ENCODE measurements around the gene RBMS2.
"Not testable (repeated sequence)": the region's sequence is repeated elsewhere in the genome, so short reads cannot be mapped to it uniquely, and the experiment has no call there.

The RBMS2 gene

GRCh38 chr12:56490360-56490759 lies 31.3 kb upstream of the RBMS2 start:
- Histone ChIP-seq H3K27me3 (replicated peaks; ENCODE audit: control insufficient read depth, insufficient read depth, low read length) (no peaks in the 10 kb centered on the region), H3K4me3 (replicated peaks; ENCODE audit: low read depth, low read length) (no peak overlapping the region), H3K36me3 (ENCODE audit: control insufficient read depth, insufficient read depth, low read length) (no peaks in the 10 kb centered on the region)
- no peak for TF ChIP-seq CTCF (IDR thresholded peaks at IDR 0.05; ENCODE audit: insufficient read depth, low read length, poor library complexity, severe bottlenecking)
- no peak for DNase-seq (ENCODE audit: extremely low read depth, insufficient read length)

DNA sequence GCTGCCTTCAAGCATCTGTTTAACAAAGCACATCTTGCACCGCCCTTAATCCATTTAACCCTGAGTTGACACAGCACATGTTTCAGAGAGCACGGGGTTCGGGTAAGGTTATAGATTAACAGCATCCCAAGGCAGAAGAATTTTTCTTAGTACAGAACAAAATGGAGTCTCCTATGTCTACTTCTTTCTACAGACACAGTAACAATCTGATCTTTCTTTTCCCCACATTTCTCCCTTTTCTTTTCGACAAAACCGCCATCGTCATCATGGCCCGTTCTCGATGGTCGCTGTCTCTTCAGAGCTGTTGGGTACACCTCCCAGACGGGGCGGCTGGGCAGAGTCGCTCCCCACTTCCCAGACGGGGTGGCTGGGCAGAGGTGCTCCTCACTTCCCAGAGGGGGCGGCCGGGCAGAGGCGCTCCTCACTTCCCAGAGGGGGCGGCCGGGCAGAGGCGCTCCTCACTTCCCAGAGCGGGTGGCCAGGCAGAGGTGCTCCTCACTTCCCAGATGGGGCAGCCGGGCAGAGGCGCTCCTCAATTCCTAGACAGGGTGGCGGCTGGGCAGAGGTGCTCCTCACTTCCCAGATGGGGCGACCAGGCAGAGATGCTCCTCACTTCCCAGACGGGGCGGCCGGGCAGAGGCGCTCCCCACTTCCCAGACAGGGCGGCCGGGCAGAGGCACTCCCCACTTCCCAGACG lies 28.1 kb upstream of the RBMS2 start:
- H3K36me3 ChIP-seq (ENCODE audit: control insufficient read depth, insufficient read depth, low read length); H3K27me3 ChIP-seq (replicated peaks; ENCODE audit: control insufficient read depth, insufficient read depth, low read length); H3K4me3 ChIP-seq (replicated peaks; ENCODE audit: low read depth, low read length); DNase-seq (ENCODE audit: extremely low read depth, insufficient read length): not testable (repeated sequence)

- H3K36me3 ChIP-seq (ENCODE audit: control insufficient read depth, insufficient read depth, low read length); H3K27me3 ChIP-seq (replicated peaks; ENCODE audit: control insufficient read depth, insufficient read depth, low read length); H3K4me3 ChIP-seq (replicated peaks; ENCODE audit: low read depth, low read length); DNase-seq (ENCODE audit: extremely low read depth, insufficient read length): not testable (repeated sequence)
Observed at GRCh38 chr12:56494106-56494415, 27.6 kb upstream of the RBMS2 start.

GRCh38 chr12:56494481-56494880 lies 27.1 kb upstream of the RBMS2 start:
- not testable (repeated sequence) for H3K36me3 ChIP-seq (ENCODE audit: control insufficient read depth, insufficient read depth, low read length); H3K4me3 ChIP-seq (replicated peaks; ENCODE audit: low read depth, low read length); DNase-seq (ENCODE audit: extremely low read depth, insufficient read length); H3K27me3 ChIP-seq (replicated peaks; ENCODE audit: control insufficient read depth, insufficient read depth, low read length)

DNA sequence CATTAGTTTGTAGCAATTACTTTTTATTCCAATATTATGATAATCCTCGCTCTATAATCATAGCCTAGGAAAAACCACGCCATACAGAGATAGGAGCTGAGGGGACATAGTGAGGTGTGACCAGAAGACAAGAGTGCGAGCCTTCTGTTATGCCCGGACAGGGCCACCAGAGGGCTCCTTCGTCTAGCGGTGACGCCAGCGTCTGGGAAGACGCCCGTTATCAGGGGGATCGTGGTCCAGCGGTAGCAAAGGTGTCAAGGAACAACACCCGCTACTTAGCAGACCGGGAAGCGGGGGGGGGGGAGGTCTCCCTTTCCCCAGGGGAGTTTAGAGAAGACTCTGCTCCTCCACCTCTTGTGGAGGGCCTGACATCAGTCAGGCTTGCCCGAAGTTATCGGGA lies 24.9 kb upstream of the RBMS2 start:
- not testable (repeated sequence) for DNase-seq (ENCODE audit: extremely low read depth, insufficient read length); H3K4me3 ChIP-seq (replicated peaks; ENCODE audit: low read depth, low read length); H3K36me3 ChIP-seq (ENCODE audit: control insufficient read depth, insufficient read depth, low read length); H3K27me3 ChIP-seq (replicated peaks; ENCODE audit: control insufficient read depth, insufficient read depth, low read length)

DNA sequence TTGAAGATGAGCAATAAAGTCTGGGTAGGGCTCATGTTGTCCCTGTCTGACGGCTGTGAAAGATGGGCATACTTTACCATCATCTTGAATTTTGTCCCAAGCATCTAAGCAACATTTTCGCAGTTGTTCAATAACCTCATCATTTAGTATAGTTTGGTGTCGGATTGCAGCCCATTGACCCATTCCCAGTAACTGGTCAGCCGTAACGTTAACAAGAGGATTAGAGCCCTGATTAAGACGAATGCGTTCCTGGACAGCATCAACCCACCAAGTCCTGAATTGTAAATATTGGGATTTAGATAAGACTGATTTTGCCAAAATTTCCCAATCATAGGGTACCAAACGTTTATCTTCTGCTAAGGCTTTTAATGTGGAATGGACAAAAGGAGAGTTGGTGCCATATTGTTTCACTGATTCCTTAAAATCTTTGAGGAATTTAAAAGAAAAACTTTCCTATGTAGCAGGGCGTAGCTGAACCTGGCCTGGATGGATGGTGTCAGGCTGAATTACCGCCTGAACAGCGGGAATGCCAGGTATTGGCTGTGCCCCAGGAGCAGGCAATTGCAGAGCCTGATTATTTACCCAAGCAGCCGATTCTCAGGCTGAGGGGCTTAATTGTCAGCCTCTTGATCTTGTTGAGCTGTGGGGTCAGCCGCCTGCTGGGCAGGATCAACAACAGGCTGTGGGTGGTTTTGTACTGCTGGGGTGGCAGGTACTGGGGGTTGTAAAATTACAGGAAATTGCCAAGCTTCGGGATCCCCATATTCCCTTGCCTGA lies 23.3 kb upstream of the RBMS2 start:
- not testable (repeated sequence) for H3K4me3 ChIP-seq (replicated peaks; ENCODE audit: low read depth, low read length); DNase-seq (ENCODE audit: extremely low read depth, insufficient read length); H3K36me3 ChIP-seq (ENCODE audit: control insufficient read depth, insufficient read depth, low read length); H3K27me3 ChIP-seq (replicated peaks; ENCODE audit: control insufficient read depth, insufficient read depth, low read length)

- DNase-seq (ENCODE audit: extremely low read depth, insufficient read length); H3K4me3 ChIP-seq (replicated peaks; ENCODE audit: low read depth, low read length); H3K36me3 ChIP-seq (ENCODE audit: control insufficient read depth, insufficient read depth, low read length); H3K27me3 ChIP-seq (replicated peaks; ENCODE audit: control insufficient read depth, insufficient read depth, low read length): not testable (repeated sequence)
Observed at GRCh38 chr12:56499452-56499851, 22.2 kb upstream of the RBMS2 start.

DNA sequence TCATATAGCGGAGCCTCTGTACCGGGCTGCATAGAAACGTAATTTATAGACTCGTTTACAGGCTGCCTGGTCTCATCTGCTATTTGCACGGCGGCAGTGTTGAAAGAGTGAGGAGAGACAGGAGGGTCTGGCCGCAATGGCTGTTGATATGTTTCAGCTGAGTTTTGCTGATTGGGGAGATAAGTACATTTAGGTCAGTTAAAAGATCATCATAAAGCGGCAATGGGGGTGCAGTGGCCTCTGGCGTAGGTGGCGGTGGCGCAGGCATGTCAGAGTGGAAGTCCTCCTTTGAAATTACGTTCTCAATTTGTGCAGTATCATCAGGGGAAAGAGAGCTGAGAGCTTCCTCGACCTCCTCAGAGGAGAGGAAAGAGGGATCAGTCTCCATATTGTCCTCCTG lies 21.7 kb upstream of the RBMS2 start:
- not testable (repeated sequence) for H3K36me3 ChIP-seq (ENCODE audit: control insufficient read depth, insufficient read depth, low read length); DNase-seq (ENCODE audit: extremely low read depth, insufficient read length); H3K4me3 ChIP-seq (replicated peaks; ENCODE audit: low read depth, low read length); H3K27me3 ChIP-seq (replicated peaks; ENCODE audit: control insufficient read depth, insufficient read depth, low read length)

DNA sequence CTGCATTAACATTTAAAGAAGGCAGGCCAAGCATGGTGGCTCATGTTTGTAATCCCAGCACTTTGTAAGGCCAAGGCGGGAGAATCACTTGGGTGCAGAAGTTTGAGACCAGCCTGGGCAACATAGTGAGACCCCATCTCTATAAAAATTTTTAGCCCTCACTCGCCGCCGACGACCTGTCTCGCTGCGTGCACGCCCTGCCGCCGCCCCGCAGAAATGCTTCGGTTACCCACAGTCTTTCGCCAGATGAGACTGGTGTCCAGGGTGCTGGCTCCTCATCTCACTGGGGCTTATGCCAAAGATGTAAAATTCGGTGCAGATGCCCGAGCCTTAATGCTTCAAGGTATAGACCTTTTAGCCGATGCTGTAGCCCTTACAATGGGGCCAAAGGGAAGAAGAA lies 10.8 kb upstream of the RBMS2 start:
- no peak for TF ChIP-seq CTCF (IDR thresholded peaks at IDR 0.05; ENCODE audit: insufficient read depth, low read length, poor library complexity, severe bottlenecking)
- no peak for DNase-seq (ENCODE audit: extremely low read depth, insufficient read length)
- H3K4me3 ChIP-seq (replicated peaks; ENCODE audit: low read depth, low read length), result no peak overlapping the region
- H3K27me3 ChIP-seq (replicated peaks; ENCODE audit: control insufficient read depth, insufficient read depth, low read length), result no peaks in the 10 kb centered on the region
- H3K36me3 ChIP-seq (ENCODE audit: control insufficient read depth, insufficient read depth, low read length), result no peaks in the 10 kb centered on the region

DNA sequence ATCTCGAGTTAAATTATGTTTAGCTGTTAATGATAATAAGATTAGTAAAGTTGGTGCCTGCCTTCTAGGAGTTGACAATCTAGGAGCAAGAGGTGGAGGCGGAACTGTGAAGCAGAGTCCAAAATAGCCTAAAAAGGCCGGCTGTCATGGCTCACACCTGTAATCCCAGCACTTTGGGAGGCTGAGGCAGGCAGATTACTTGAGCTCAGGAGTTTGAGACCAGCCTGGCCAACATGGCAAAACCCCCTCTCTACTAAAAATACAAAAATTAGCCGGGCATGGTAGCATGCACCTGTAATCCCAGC lies 7.7 kb upstream of the RBMS2 start:
- not testable (repeated sequence) for H3K27me3 ChIP-seq (replicated peaks; ENCODE audit: control insufficient read depth, insufficient read depth, low read length); H3K36me3 ChIP-seq (ENCODE audit: control insufficient read depth, insufficient read depth, low read length); DNase-seq (ENCODE audit: extremely low read depth, insufficient read length); H3K4me3 ChIP-seq (replicated peaks; ENCODE audit: low read depth, low read length)
